ENCODE results near the gene SEZ6.

DNA sequence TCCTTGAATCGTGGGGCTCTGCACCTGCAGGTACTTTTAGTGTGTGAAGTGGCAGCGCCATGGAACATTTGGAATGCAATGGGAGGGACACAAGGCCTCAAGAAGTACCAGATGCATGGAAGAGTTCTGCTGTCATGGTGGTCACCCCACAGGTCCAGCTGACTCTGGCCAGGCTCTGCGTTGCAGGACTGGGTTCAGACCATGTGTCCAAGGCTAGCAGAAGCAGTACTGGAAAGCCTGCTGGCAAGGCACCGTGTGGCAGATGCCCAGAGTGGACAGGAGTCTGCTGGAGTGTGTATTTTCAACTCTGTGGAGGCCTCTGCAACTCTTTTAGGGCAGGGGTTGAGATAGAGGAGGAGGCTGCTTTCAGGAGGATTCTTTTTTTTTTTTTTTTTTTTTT lies 39.2 kb upstream of the SEZ6 start:
- TF ChIP-seq, protein P1, sequence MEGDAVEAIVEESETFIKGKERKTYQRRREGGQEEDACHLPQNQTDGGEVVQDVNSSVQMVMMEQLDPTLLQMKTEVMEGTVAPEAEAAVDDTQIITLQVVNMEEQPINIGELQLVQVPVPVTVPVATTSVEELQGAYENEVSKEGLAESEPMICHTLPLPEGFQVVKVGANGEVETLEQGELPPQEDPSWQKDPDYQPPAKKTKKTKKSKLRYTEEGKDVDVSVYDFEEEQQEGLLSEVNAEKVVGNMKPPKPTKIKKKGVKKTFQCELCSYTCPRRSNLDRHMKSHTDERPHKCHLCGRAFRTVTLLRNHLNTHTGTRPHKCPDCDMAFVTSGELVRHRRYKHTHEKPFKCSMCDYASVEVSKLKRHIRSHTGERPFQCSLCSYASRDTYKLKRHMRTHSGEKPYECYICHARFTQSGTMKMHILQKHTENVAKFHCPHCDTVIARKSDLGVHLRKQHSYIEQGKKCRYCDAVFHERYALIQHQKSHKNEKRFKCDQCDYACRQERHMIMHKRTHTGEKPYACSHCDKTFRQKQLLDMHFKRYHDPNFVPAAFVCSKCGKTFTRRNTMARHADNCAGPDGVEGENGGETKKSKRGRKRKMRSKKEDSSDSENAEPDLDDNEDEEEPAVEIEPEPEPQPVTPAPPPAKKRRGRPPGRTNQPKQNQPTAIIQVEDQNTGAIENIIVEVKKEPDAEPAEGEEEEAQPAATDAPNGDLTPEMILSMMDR (conservative IDR thresholded peaks at IDR 0.05): no peak
- TF ChIP-seq EZH2 (IDR thresholded peaks at IDR 0.05; ENCODE audit: low read depth): no peak

Measured in PC-9 (cell line).